Rectal smooth muscle tissue (tissue), 1 donor: ENCODE data around the gene SLC25A10.

Experiments
- H3K27ac ChIP-seq: one replicate; pipeline ENCODE4 v1.7.0; 2013; ENCODE audit warnings: low read depth, low read length, inconsistent platforms
- H3K27me3 ChIP-seq: one replicate; pipeline ENCODE4 v1.7.0; 2013; ENCODE audit warnings: low read length; ENCODE audit not compliant: control insufficient read depth, insufficient read depth
- H3K36me3 ChIP-seq: one replicate; pipeline ENCODE4 v1.7.0; 2013; ENCODE audit warnings: low read length; ENCODE audit not compliant: control insufficient read depth, insufficient read depth
- H3K4me1 ChIP-seq: one replicate; pipeline ENCODE4 v1.7.0; 2013; ENCODE audit warnings: low read length; ENCODE audit not compliant: control insufficient read depth, insufficient read depth
- H3K4me3 ChIP-seq: one replicate; pipeline ENCODE4 v1.7.0; 2013; ENCODE audit warnings: low read length
- H3K9ac ChIP-seq: one replicate; pipeline ENCODE4 v1.7.0; 2013; ENCODE audit warnings: low read length

Gene SLC25A10

DNA sequence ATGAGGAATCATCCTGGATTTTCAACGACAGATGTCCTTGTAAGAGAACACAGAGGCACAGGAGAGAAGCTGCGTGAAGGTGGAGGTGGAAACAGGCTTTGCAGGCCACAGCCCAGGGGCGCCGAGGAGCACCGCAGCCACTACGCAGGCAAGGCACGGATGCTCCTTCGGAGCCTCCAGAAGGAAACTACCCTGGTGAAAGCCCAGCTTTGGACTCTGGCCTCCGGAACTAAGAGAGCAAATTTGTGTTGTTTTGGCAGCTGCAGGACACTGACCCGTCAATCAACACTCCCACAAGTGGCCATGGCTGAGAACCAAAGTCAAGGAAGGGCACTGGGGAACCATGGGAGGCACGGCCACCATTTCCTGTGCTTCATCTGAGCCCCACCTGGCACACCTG is 31.9 kb upstream of the SLC25A10 start:
- no peak overlapping the region for H3K4me3 ChIP-seq
- no peaks in the 10 kb centered on the region for H3K27me3 ChIP-seq
- no peaks in the 10 kb centered on the region for H3K36me3 ChIP-seq
- H3K9ac ChIP-seq = no peak overlapping the region
- peaks cover 12% of the 10 kb centered on the region for H3K4me1 ChIP-seq
- H3K27ac ChIP-seq = no peak overlapping the region

GRCh38 chr17:81681672-81682071 is 30.4 kb upstream of the SLC25A10 start:
- Histone ChIP-seq H3K4me1 (peaks cover 17% of the 10 kb centered on the region), H3K36me3 (peaks cover 6% of the 10 kb centered on the region), H3K4me3 (no peak overlapping the region), H3K27me3 (no peaks in the 10 kb centered on the region), H3K9ac (no peak overlapping the region), H3K27ac (no peak overlapping the region)

- H3K4me1 ChIP-seq = peaks cover 17% of the 10 kb centered on the region
- no peak overlapping the region for H3K9ac ChIP-seq
- no peaks in the 10 kb centered on the region for H3K27me3 ChIP-seq
- H3K4me3 ChIP-seq = peak overlapping the region; percentile 90
- H3K36me3 ChIP-seq = peaks cover 14% of the 10 kb centered on the region
- H3K27ac ChIP-seq = peak overlapping the region; percentile 83
Measured at GRCh38 chr17:81682565-81683207, 29.4 kb upstream of the SLC25A10 start.

- Histone ChIP-seq H3K9ac (peak overlapping the region; percentile 95), H3K4me3 (peak overlapping the region; percentile 90), H3K36me3 (peaks cover 18% of the 10 kb centered on the region), H3K27ac (peak overlapping the region; percentile 83), H3K27me3 (no peaks in the 10 kb centered on the region), H3K4me1 (peaks cover 17% of the 10 kb centered on the region)
Measured at GRCh38 chr17:81683208-81683583, 28.9 kb upstream of the SLC25A10 start.

DNA sequence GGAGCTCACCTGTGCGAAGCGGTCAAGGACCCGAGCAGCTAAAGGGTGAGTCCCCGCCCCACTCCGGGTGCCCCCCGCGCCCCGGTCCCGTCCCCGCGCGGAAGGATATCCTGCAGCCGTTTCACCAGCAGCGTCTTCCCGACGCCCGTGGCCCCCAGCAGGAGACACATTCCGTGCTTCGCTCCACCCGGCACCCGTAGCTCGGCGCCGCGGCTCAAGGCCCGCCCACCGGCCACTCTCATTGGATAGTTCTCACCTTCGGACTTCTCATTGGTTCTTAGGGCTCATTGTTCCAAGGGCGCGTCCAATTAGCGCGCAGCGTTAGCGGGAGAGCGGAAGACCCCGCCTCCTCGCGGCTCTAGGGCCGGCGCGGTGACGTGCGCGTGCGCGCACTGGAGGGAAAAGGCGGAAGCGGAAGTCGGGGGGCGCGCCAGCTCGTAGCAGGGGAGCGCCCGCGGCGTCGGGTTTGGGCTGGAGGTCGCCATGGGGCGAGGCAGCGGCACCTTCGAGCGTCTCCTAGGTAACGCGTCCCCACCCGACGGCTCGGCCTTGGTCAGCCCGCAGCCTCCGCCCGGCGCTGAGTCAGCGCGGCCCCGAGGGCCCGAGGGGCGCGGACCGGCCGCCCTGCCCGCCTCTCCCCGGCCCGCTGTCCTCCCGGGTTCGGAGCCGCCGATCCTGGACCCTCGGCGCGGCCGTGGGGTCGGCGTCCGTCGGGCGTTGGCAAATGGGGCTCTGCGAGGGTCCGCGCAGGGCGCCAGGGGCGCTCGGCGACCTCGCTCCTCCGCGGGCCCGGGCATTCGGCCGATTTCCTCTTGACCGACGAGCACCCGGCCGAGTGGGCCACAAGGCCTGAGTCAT is 28.3 kb upstream of the SLC25A10 start, which contains the start of the genes ARL16 and HGS:
TSS of gene ARL16 (minus strand) at position 214 of the 858 bp plus-strand sequence. CDS start at position 170, 44 bp downstream.
TSS of gene HGS (plus strand) at position 428 of the 858 bp plus-strand sequence. CDS start at position 484, 56 bp downstream.
- Histone ChIP-seq H3K4me1 (peaks cover 17% of the 10 kb centered on the region), H3K27me3 (no peaks in the 10 kb centered on the region), H3K4me3 (peak within 1 kb of the TSS; percentile 90), H3K36me3 (peaks cover 18% of the 10 kb centered on the region), H3K27ac (peak within 1 kb of the TSS; percentile 83), H3K9ac (peak within 1 kb of the TSS; percentile 95)

DNA sequence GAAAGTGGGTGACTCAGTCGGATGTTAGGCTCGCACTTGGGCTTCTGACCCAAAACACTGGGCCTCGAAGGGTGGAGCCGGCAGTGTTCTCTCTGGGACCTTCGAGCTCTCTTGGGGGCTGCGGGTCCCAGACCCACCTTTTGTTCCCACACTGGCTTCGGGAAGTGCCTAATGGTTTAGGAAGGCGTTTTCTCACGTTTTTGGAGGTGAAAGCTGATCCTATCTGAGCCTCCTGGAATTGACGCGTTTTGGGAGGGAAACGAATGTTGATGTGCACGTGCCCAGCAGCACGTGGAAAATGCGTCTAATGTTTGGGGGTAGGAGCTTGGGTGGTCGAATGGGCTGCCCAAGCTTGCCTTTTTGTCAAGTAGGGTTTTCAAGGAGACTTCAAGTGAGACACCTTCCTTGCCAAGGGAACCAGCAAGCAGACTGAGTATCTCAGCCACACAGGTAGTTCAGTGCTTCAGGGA is 27.6 kb upstream of the SLC25A10 start:
- no peak overlapping the region for H3K27ac ChIP-seq
- H3K27me3 ChIP-seq = no peaks in the 10 kb centered on the region
- H3K4me3 ChIP-seq = peak overlapping the region; percentile 80
- peaks cover 18% of the 10 kb centered on the region for H3K36me3 ChIP-seq
- H3K4me1 ChIP-seq = peaks cover 17% of the 10 kb centered on the region
- H3K9ac ChIP-seq = peak overlapping the region; percentile 19

DNA sequence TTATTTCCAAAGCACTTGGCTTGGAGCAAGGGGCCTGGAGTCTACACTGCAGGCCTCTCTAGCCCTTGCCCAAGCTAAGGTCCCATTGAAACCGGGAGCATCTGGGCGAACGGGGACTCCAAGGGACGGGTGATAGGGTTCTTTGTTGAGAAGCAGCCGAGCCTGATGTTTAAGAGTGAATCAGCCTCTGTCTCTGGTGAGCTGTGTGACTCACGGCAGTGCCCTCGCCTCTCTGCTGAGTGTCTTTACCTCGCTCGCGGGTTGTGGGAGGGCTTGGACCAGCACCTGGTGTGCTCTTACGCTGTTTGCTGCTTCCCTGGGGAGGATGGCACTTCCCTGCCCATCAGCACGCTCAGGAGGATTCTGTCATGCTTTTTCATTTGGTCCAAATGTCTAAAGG is 27.0 kb upstream of the SLC25A10 start:
- Histone ChIP-seq H3K27me3 (no peaks in the 10 kb centered on the region), H3K27ac (no peak overlapping the region), H3K9ac (no peak overlapping the region), H3K4me3 (peak overlapping the region; percentile 80), H3K4me1 (peaks cover 17% of the 10 kb centered on the region), H3K36me3 (peaks cover 18% of the 10 kb centered on the region)

GRCh38 chr17:81686614-81687013 is 25.5 kb upstream of the SLC25A10 start:
- Histone ChIP-seq H3K4me3 (no peak overlapping the region), H3K9ac (no peak overlapping the region), H3K36me3 (peaks cover 27% of the 10 kb centered on the region), H3K27me3 (no peaks in the 10 kb centered on the region), H3K4me1 (peaks cover 17% of the 10 kb centered on the region), H3K27ac (no peak overlapping the region)

- Histone ChIP-seq H3K9ac (no peak overlapping the region), H3K4me1 (peaks cover 13% of the 10 kb centered on the region), H3K27me3 (no peaks in the 10 kb centered on the region), H3K27ac (no peak overlapping the region), H3K4me3 (no peak overlapping the region), H3K36me3 (peaks cover 34% of the 10 kb centered on the region)
Measured at GRCh38 chr17:81687770-81688541, 24.1 kb upstream of the SLC25A10 start.

DNA sequence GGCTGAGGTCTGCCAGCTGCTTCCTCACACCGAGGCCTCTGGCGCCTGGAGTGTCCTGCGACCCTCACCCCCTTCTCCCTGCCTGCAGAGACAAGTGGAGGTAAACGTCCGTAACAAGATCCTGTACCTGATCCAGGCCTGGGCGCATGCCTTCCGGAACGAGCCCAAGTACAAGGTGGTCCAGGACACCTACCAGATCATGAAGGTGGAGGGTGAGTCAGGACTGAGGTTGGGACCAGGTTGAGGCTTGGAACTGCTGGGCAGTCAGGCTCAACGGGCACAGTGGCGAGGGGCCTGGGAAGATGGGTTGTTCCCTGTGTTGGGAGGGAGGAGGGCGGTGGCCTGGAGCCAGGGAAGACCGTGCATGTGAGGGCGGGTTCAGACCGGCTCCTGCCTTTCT is 23.5 kb upstream of the SLC25A10 start:
- Histone ChIP-seq H3K27ac (no peak overlapping the region), H3K4me1 (peaks cover 13% of the 10 kb centered on the region), H3K36me3 (peaks cover 37% of the 10 kb centered on the region), H3K9ac (no peak overlapping the region), H3K27me3 (no peaks in the 10 kb centered on the region), H3K4me3 (no peak overlapping the region)

DNA sequence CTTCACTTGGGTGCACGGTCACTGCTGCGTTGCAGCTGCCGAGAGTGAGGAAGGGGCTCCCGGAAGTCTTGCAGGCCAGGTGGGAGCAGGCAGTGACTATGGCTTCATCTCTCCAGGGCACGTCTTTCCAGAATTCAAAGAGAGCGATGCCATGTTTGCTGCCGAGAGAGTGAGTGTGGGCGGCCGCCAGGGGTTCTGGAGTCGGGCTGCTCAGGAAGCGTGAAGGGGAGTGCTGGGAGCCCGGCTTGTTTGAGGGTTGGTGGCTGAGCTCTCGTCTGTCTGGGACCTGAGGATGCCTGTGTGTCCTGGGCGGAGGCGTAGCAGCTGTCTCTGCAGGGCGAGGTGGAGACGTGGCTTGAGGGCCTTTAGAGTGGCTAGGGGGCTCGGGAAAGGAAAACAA is 22.0 kb upstream of the SLC25A10 start:
- no peak overlapping the region for H3K27ac ChIP-seq
- H3K4me3 ChIP-seq = no peak overlapping the region
- H3K4me1 ChIP-seq = peaks cover 6% of the 10 kb centered on the region
- no peak overlapping the region for H3K9ac ChIP-seq
- no peaks in the 10 kb centered on the region for H3K27me3 ChIP-seq
- peaks cover 48% of the 10 kb centered on the region for H3K36me3 ChIP-seq

DNA sequence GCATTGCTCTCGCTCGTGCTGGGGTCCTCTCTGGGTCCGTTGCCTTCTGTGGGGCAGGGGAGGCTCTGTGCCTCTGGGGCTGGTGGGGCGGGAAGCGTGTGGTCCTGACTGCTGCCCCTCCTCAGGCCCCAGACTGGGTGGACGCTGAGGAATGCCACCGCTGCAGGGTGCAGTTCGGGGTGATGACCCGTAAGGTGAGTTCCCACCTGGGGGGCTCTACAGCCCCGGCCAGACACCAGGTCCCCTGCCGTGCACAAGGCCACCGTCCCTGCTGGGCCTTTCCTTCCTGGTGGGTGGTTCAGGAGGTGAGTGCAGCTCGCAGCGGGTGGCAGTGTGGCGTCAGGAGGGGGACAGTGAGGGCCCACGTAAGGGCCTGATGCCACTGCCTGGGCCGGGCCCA is 21.5 kb upstream of the SLC25A10 start:
- H3K36me3 ChIP-seq = peaks cover 53% of the 10 kb centered on the region
- no peak overlapping the region for H3K4me3 ChIP-seq
- peaks cover under 1% of the 10 kb centered on the region for H3K4me1 ChIP-seq
- no peak overlapping the region for H3K27ac ChIP-seq
- H3K27me3 ChIP-seq = no peaks in the 10 kb centered on the region
- H3K9ac ChIP-seq = no peak overlapping the region
